ENCODE results near the gene STKLD1.
"Not testable (repeated sequence)": the region's sequence is repeated elsewhere in the genome, so short reads cannot be mapped to it uniquely, and the experiment has no call there.

STKLD1 gene

GRCh38 chr9:133389025-133389557, 12.9 kb downstream of the STKLD1 start:
- DNase-seq, result no peak

GRCh38 chr9:133389562-133389961, 13.4 kb downstream of the STKLD1 start:
- no peak for DNase-seq

- no peak for DNase-seq
Measured at GRCh38 chr9:133390713-133391112, 14.5 kb downstream of the STKLD1 start.

GRCh38 chr9:133391449-133391848, 15.3 kb downstream of the STKLD1 start:
- not testable (repeated sequence) for DNase-seq

DNA sequence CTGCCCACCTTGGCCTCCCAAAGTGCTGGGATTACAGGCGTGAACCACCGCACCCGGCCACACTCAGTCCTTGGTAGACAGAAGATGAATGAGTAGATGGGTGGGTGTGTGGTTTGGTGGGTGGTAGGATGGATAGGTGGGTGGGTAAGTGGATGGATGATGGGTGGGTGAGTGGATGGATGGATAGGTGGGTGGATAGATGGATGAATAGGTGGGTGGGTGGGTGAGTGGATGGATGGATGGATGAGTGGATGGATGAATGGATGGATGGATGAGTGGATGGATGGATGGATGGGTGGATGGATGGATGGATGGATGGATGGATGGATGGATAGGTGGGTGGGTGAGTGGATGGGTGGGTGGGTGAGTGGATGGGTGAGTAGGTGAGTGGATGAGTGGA, 16.1 kb downstream of the STKLD1 start:
- DNase-seq, result not testable (repeated sequence)

DNA sequence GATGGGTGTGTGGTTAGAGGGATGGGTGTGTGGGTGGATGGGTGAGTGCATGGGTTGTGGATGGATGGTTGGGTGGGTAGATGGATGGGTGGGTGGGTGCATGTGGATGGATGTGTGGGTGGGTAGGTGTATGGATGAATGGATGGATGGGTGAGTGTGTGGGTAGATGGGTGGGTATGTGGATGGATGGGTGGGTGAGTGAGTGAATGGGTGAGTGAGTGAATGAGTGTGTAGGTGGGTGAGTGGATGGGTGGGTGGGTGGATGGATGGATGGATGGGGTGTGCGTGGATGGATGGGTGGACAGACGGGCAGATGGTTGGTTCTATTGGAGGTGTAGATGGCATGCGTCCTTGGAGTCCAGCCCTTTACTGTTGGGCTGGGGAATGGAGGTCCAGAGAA, 17.2 kb downstream of the STKLD1 start:
- DNase-seq, result no peak

GRCh38 chr9:133394687-133395271, 18.6 kb downstream of the STKLD1 start:
- no peak for DNase-seq

DNA sequence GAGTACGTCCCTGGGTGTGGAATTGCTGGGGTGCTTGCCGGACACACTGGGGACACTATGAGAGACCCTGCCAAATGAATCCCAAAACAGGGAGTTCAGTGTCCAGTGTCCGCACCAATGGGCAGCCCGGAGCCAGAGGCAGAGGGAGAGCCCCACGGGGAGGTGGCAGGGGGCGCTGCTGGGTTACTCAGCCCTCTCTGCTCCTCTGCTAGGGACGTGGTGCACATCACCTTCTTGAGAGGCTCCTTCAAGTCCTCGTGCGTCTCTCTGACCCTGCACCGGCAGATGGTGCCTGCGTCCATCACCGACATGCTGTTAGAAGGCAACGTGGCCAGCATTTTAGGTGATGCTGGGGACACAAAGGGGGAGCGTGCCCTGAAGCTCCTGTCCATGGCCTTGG, 20.8 kb downstream of the STKLD1 start:
- no peak for DNase-seq

DNA sequence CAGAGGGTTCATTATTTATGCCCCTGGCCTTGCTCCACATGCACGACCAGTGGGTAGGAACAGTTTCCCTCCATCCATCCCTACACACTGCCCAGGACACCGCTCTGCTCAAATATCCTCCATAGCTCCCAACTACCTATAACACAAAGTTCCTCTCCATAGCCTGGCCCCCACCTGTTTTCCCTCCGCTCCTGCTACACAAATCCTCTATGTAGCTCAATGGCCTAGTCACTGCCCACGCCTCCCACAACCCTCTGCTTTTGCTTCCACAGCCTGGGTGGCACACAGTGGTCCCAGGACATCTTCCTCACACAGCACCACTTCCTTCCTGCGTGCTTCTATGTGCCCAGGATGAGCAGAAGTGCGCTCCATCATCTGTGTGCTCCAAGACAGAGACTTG, 21.2 kb downstream of the STKLD1 start:
- no peak for DNase-seq

GRCh38 chr9:133397895-133398294, 21.7 kb downstream of the STKLD1 start:
- no peak for DNase-seq

DNA sequence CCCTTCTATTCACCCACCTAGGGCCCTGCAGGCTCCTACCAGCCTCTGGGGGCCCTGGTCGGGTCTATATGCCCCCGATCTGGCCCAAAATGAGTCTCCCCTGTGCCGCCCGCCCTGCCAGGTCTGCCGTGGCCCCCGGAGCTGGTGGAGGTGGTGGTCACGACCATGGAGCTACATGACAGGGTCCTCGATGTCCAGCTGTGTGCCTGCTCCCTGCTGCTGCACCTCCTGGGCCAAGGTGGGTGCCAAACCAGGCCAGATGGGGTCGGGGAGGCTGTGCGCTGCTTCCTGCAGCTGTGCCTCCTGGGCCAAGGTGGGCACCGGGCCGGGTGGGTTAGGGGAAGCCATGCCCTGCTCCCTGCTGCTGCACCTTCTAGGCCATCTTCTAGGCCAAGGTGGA, 24.1 kb downstream of the STKLD1 start:
- no peak for DNase-seq

DNA sequence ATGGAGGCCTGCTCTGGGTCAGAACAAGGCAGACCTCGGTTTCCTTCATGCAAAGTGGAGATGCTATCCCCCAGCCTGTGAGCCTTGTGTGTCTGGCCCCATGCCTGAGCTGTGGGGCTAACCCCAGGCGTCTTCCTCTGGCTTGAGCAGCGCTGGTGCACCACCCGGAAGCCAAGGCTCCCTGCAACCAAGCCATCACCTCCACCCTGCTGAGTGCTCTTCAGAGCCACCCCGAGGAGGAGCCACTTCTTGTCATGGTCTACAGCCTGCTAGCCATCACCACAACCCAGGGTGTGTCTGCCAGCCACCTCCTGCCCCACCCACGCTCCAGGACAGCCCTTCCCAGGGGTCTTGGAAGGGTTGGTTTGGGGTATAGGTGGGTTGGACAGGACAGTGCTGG, 25.4 kb downstream of the STKLD1 start:
- peak; percentile 38 for DNase-seq

DNA sequence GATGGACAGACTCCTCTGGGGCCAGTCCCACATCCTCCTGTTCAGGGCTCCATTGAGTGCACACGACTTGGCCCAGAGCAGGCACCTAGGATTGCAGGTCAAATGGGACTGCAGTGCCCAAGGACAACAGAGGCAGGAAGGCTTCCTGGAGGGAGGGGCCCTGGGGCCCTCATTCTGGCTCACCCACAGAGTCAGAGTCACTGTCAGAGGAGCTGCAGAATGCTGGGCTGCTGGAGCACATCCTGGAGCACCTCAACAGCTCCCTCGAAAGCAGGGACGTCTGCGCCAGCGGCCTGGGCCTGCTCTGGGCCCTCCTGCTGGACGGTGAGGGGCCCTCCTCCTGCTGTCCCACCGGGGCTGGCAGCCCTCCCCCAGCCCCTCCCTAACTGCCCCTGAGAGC, 26.5 kb downstream of the STKLD1 start:
- DNase-seq, result no peak

DNA sequence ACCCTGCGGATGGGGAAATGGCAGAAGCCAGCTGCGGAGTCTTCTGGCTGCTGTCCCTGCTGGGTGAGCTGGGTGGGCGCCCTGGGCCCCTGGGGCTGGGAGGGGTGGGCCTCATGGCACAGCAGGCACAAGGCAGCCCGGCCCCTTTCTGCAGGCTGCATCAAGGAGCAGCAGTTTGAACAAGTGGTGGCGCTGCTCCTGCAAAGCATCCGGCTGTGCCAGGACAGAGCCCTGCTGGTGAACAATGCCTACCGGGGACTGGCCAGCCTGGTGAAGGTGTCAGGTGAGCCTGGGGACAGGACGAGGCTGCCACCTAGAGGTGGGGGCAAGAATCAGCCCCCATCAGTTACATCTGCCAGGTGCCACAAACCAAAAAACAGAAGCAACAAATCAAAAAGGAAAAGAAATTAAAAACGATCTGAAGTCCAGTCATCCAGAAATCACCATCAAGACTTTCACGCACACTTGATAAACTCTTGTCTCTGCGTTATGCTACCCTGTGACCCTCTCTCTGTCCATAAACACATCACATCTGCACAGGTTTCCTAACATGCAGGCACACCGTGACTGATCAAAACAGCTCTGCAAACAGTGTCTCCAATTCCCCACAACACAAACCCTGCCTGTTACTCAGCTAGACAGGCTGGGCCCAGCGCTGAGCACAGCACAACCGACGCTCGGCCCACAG, 27.7 kb downstream of the STKLD1 start:
- DNase-seq, result peak; percentile 67

DNA sequence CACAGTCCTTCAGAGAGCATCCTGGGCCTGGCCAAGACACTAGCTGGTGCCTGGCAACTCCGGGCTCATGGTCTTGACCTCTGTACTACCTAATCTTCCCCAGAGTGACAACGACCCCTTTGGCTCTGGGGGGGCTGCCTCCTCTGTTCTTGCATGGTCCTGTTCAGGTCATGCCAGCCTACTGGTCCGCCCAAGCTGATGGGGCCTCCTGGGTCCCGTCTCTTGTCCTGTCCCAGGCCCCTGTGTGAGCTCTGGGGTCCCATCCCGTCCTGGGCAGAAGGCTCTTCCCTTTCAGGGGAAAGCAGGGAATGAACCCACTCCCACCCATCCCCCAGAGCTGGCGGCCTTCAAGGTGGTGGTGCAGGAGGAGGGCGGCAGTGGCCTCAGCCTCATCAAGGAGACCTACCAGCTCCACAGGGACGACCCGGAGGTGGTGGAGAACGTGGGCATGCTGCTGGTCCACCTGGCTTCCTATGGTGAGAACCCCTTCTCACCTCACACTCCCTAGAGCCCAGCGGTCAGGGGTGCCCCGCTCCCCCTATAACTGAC, 28.4 kb downstream of the STKLD1 start:
- no peak for DNase-seq

GRCh38 chr9:133405508-133406438, 29.6 kb downstream of the STKLD1 start:
- DNase-seq, result no peak

- peak; percentile 79 for DNase-seq
Measured at GRCh38 chr9:133406480-133407307, 30.5 kb downstream of the STKLD1 start.

DNA sequence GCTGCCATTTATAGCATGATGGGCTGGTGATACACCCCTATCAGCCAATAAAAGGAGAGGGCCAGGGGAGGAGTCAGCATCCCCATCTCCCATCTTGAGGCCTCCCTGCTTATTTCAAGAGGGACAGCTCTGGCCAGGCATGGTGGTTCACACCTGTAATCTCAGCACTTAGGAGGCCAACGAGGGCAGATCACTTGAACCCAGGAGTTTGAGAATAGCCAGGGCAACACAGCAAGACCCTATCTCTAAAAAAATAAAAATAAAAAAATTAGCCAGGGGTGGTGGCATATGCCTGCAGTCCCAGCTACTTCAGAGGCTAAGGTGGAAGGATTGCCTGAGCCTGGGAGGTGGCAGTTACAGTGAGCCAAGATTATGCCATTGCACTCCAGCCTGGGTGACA, 31.9 kb downstream of the STKLD1 start:
- no peak for DNase-seq

- DNase-seq, result no peak
Measured at GRCh38 chr9:133415170-133415569, 39.0 kb downstream of the STKLD1 start.

DNA sequence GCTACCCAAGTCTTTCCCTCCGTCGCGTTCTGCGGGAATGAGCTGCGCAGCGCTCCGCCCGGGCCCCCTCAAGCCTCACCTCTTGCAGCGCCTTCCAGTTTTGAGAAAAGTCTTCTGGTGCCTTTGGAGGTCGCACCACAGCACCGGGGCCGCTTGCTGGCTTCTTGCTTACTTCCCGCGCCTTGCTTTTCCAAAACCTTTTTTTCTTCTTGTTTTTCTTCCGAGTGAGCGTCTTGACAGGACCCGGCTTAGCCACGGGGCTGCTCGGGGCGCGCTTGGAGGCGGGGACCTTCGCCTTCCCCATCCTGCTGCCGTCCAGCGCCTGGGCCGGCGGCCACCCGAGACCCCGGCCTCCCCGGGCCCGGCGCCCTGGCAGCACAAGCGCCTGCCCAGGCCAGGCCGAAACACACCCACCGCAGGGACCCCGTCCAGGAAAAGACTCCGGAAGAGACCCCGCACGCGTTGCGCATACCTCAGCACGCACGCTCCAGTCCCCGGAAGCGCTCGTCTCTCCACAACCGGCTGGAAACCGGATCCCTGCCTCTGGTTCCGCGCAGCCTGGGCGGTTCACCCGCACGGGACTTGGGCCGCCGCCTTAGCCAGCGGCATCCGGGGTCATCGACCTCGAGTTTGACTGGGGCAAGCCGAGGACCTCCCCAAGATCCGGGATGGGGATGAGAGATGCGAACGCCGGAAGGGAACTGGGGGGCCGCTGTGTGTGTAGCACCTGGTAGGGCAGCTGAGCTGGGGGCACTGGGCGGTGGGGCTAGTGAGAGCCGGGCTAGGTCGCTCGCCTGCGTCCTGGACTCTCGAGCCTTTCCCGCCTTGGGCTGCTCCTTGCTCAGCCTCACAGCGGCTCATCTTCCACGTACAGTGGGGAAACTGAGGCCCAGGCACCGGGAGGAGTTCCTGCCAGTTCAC, 41.6 kb downstream of the STKLD1 start, which contains the start of gene REXO4:
Gene REXO4, minus strand, starts transcription at position 470 of the 921 bp plus-strand sequence. Its CDS starts 166 bp downstream, at position 304.
- DNase-seq, result peak; percentile 89

GRCh38 chr9:133419005-133419404, 42.8 kb downstream of the STKLD1 start:
- peak; percentile 63 for DNase-seq

All from hematopoietic multipotent progenitor cell treated with erythropoietin and hydrocortisone succinate and interleukin-3 and kit ligand, for 8 days (in vitro differentiated cells).